NCI-H345 treated with DMSO at 0.1 percent for 48 hours (cell line): Measurements from ENCODE around the gene RNF212B.
"Not testable (repeated sequence)": the region's sequence is repeated elsewhere in the genome, so short reads cannot be mapped to it uniquely, and the experiment has no call there.

Experiments used
- DNase-seq: peaks from one replicate; lab custom pipeline; 2025; ENCODE audit not compliant: unreplicated experiment; lab: John Stamatoyannopoulos, UW

The RNF212B gene

GRCh38 chr14:23242076-23242475 is 4.3 kb downstream of the RNF212B start:
- DNase-seq: no peak

- no peak for DNase-seq
These were observed 5.3 kb downstream of the RNF212B start for GRCh38 chr14:23243066-23243465.

- DNase-seq: no peak
These were observed 7.5 kb downstream of the RNF212B start for GRCh38 chr14:23245282-23245681.

GRCh38 chr14:23248601-23249000 is 10.9 kb downstream of the RNF212B start:
- DNase-seq: no peak

- DNase-seq: no peak
These were observed 12.1 kb downstream of the RNF212B start for GRCh38 chr14:23249824-23250223.

GRCh38 chr14:23252006-23252405 is 14.3 kb downstream of the RNF212B start:
- no peak for DNase-seq

- no peak for DNase-seq
These were observed 14.9 kb downstream of the RNF212B start for GRCh38 chr14:23252420-23253333.

- DNase-seq: no peak
These were observed 20.5 kb downstream of the RNF212B start for GRCh38 chr14:23258256-23258655.

GRCh38 chr14:23259426-23259825 is 21.7 kb downstream of the RNF212B start:
- DNase-seq: no peak

- not testable (repeated sequence) for DNase-seq
These were observed 23.1 kb downstream of the RNF212B start for GRCh38 chr14:23260849-23261248.

- DNase-seq: no peak
These were observed 31.5 kb downstream of the RNF212B start for GRCh38 chr14:23269193-23269592.

GRCh38 chr14:23275412-23275811 is 37.7 kb downstream of the RNF212B start:
- no peak for DNase-seq

GRCh38 chr14:23277189-23277588 is 39.5 kb downstream of the RNF212B start:
- no peak for DNase-seq

GRCh38 chr14:23277928-23278327 is 40.2 kb downstream of the RNF212B start:
- DNase-seq: not testable (repeated sequence)

GRCh38 chr14:23281247-23281646 is 43.5 kb downstream of the RNF212B start:
- DNase-seq: no peak

GRCh38 chr14:23284654-23285529 is 47.2 kb downstream of the RNF212B start:
- DNase-seq: no peak

GRCh38 chr14:23285530-23286019 is 47.8 kb downstream of the RNF212B start:
- DNase-seq: no peak

GRCh38 chr14:23286020-23286901 is 48.5 kb downstream of the RNF212B start, which contains the start of gene HOMEZ:
TSS of gene HOMEZ (minus strand) at chr14:23286132. CDS start at chr14:23285952, 180 bp downstream.
- peak; percentile 95 for DNase-seq

- DNase-seq: no peak
These were observed 49.3 kb downstream of the RNF212B start for GRCh38 chr14:23286902-23287479.
